ENCODE measurements around the gene CPEB4.

CPEB4 gene

DNA sequence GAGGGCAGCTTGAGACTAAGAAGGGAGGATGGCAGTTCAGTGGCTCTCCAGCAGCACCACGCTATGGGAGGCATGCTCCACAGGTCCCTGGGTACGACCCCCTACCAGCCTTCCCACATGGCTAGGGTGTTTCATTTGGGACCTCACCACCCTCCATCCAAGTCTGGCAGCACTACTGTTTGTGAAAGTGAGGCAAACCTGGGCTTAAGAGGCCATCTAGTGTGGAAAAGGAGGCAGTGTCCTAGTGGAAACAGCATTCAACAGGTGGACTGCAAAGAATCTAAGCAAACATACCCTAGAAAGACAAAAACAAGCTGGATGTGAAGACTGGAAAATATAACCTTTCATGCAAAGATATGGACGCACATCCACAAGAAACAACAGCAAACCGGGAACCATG is 96.1 kb downstream of the CPEB4 start:
- DNase-seq, result no peak

DNA sequence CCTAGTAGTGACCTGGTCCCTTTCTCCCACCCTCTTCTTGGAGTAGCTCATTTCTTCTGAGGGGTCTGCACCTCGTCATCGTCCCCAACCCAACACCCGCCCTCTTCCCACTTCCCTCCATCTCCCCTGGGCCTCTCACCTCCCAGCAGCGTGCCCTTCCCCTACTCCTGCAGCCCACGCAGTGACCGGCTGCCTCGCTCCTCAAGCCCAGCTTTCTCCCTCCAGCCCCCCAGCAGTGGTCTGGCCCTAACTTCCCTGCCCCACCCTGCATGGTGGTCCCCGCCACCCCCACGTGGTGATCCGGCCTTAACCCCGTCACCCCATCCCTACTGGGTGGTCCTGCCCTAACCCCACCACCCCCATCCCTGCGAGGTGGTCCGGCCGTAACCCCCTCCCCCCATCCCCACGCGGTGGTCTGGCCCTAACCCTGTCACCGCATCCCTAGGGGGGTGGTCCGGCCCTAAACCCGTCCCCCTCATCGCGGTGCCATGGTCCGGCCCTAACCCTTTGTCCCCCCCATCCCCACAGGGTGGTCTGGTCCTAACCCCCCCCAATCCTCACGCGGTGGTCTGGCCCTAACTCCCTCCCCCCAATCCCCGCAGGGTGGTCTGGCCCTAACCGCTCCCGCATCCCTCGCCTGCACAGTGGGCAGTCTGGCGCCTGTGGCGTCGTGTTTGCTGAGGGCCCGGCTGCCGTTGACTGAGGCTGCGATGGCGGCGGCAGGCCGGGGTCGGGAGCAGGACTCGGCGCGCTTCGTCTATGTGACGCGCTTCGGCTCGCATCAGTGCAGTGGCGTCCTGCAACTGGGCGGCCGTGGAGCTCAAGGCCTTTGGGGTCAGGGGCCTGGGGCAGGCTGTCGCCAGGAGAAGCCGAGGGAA is 100.6 kb downstream of the CPEB4 start, which contains the start of gene C5orf47:
Gene C5orf47 (plus strand): TSS at position 617 of the 878 bp plus-strand sequence. CDS start 94 bp downstream, at position 711.
- no peak for DNase-seq

DNA sequence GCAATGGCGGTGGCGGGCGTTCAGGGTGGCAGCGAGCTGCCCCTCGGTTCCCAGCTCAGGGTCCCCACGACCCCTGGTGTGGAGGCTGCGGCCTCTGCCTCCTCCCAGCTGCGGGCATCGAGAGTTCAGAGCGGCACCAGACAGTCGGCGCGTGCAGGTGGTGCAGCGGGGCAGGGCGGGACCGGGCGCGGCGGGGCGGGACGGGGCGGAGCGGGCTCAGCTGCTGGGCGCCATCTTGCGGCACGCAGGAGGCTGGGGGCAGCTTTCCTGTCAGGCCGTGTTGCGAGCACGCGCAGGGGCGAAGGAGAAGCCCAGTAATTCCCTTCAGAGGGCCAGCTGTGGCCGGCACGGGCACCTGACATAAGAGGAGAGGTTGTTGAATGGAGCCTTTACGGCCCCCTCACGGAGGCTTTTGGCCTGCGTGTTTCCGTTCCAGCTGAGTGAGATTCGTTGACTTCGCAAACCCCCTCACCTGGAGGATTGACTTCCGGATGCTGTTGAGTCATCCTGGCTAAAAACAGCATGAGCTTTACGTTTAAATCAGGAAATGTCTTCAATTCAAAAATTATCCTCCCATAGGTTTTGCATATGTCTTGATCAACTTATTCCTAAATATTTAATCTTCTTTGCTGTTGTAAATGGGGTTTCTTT is 101.4 kb downstream of the CPEB4 start:
- DNase-seq, result no peak

DNA sequence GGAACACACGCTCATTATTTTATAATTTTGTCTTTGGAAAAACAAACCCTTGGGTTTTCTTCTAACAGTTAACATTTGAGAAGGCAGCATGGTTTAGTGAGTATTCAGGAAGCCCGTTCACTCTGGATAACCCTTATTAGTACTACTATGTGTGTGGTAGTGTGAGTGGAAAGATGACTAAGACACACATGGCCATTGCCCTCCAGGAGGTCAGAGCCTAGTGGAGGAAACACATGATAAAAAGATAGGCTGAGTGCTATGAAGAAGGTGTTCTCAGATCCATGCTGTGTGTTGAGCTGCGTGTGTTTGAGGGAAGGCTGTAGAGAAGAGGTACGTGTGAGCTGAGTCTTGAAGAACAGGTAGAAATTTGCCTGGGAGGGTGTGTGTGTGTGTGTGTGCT is 109.2 kb downstream of the CPEB4 start:
- no peak for DNase-seq

DNA sequence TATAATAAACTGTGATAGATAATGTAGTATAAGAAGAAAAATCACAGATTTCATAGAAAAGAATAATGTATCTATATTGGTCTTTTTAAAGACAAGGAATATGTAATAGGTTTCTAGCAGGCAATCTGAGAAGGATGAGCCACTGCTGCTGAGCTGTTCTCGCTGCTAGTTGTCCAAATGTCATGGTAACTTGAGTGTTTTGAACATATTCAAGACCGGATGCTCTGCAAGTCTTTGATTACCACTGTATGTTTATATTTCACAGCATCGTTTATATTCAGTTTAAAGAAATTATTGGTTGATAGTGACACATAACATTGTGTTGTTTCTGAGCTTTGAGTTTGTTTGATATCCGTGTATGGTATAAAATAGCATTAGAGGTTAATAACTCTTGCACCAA is 110.4 kb downstream of the CPEB4 start:
- no peak for DNase-seq

DNA sequence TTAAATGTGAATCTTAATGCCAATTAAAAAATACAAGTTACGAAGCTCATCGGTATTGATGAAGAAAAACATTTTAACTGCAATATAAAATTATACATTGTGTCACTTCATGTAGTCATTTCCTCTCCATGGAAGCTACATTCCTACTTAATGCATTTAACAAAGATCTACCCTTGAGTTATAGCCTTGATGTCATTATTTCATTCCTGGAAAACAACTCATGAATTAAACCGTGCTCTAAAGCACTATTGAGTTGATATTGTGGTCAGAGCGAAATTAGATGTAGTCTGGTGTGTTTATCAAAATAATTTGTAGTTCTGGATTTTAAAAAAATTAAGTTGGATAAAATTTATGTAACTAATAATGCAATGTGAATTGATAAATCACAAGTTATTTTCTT is 111.9 kb downstream of the CPEB4 start:
- no peak for DNase-seq

DNA sequence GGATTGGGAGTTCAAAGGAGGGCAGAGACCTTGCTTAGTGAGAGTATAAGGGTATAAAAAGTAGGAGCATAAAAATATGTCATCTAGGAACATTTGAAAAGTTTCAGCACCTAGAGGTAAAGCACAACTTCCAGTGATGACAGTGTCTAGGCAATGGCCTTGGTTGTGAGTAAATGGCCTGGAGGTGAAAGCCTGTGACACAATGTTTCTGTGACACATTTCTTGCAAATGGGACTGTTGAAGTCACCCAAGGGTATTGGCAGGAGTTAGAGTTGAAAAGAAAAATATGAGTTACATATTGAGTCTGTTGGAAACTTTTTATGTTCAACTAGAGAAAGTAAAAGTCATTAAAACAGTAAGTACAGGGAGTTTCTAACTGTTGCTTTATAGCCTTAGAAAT is 115.6 kb downstream of the CPEB4 start:
- no peak for DNase-seq

DNA sequence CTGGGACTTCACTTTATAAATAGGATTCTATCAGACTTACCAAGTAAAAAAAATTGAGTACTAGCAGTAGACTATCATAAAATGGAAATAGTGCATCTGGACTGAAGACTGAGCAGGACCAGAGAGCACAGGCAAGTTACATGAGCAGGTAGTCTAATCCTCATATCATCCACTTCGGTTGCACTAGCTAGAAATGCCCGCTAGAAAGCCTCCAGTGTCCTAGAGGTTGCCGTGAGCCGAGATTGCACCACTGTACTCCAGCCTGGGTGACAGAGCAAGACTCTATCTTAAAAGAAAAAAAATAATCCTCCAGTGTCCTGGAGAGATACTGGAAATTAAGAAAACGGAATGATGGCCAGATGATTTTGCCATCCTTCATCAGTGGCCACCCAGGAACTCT is 120.8 kb downstream of the CPEB4 start:
- no peak for DNase-seq

DNA sequence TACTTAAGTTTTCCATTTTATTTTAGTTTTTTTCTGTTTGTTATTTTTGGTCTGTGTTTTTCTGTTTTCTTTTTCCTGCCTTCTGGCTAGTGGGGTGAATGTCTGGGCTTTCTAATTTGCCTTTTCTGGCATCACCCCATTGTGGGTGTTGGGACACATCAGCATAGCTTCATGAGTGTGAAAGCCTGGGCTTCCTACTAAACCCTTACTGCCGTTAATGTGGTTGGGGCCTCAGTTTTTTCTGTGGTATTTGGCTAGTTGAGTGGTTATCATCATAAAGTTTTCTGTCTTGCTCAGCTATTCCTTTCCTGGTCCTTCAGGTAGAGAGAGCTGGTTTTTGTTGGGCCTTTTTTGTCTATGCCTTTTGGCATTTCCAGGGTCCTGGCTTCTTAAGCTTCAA is 122.2 kb downstream of the CPEB4 start:
- no peak for DNase-seq

DNA sequence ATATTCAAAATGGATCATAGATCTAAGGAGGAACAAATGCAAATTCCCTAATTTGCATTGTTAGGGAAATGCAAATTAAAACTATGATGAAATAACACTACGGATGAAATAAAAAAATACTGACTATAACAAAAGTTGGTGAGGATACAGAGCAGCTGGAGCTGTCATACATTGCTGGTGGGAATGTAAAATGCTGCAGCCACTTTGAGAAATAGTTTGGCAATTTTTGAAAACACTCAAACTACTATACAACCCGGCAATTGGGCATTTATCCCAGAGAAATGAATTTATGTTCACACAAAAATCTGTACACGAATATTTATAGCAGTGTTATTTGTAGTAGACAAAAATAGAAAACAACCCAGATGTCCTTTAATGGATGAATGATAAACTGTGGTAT is 123.3 kb downstream of the CPEB4 start:
- no peak for DNase-seq

Measured in DMS153 (cell line).